Esophagus muscularis mucosa (tissue), 4 donors: ENCODE measurements around the gene EXOC1L. TPM values are rescaled to one million over a fixed set of nuclear protein-coding genes. Genes with fewer than 3 reads are reported as not detected.

Source experiments
- DNase-seq: peaks from one replicate; pipeline ENCODE4 v3.0.0-alpha.2; 2017; ENCODE audit errors: extremely low spot score
- H3K27ac ChIP-seq, 4 donors: fragments of 200-600 bp; sonication (generic); replicated peaks in 1 of 4; 1 replicate in 3 of 4; 2 replicates in 1 of 4; pipeline ENCODE4 v1.5.1; 2016 to 2019; ENCODE audit warnings: mild to moderate bottlenecking in 1 of 4
- H3K27me3 ChIP-seq, 4 donors: fragments of 200-600 bp; sonication (generic); one replicate each; pipeline versions ENCODE4 v1.5.1 to v1.6.0; 2016 to 2019
- H3K36me3 ChIP-seq, 4 donors: fragments of 200-600 bp; sonication (generic); one replicate each; pipeline ENCODE4 v1.5.1; 2016 to 2019
- H3K4me1 ChIP-seq, 4 donors: fragments of 200-600 bp; sonication (generic); one replicate each; pipeline ENCODE4 v1.5.1; 2016 to 2019
- H3K4me3 ChIP-seq, 4 donors: fragments of 200-600 bp; sonication (generic); 1 replicate in 2 of 4; 2 replicates in 2 of 4; pipeline ENCODE4 v1.5.1; 2016 to 2019; ENCODE audit warnings: mild to moderate bottlenecking in 4 of 4, moderate library complexity in 1 of 4
- H3K9me3 ChIP-seq, 4 donors: fragments of 200-600 bp; sonication (generic); 1 replicate in 3 of 4; 2 replicates in 1 of 4; pipeline ENCODE4 v1.5.1; 2016 to 2019
- EP300 ChIP-seq: sonication (generic); formaldehyde crosslinking; IDR thresholded peaks from one replicate; pipeline ENCODE4 v1.6.1; 2017; ENCODE audit warnings: antibody characterized with exemption
- POLR2A ChIP-seq: fragments of 450-650 bp; IDR thresholded peaks from one replicate; pipeline ENCODE4 v1.6.1; 2017; ENCODE audit warnings: antibody characterized with exemption, moderate library complexity, mild to moderate bottlenecking, low read depth
- POLR2AphosphoS5 ChIP-seq, 2 donors: sonication (generic); formaldehyde crosslinking; IDR thresholded peaks; one replicate each; pipeline ENCODE4 v1.6.1; 2017; ENCODE audit warnings: antibody characterized with exemption in 2 of 2
- WGBS: methylation state at CpG from one replicate; pipeline ENCODE4 v1.1.5; 2018; 5-methylcytosine and 5-hydroxymethylcytosine counted together
- intact Hi-C: fragments of 100-400 bp; cut with DNase I; formaldehyde crosslinking; loops from one replicate; pipeline ENCODE4 v1.15.1; 2023
- total RNA-seq, 4 donors: library from RNA; depleted of rRNA; stranded (reverse); fragments of >200 nt; gene quantifications; one replicate each; pipeline versions ENCODE4 v1.1.0 to v1.2.1, GENCODE V29; 2016
- TF ChIP-seq, protein P1 (sequence below), 3 experiments: fragments of 200-600 bp in 2 of 3; fragments of 450-650 bp in 1 of 3; sonication (generic) in 2 of 3; IDR thresholded peaks; one replicate each; pipeline ENCODE4 v1.5.1; 2017 to 2019; ENCODE audit warnings: antibody characterized with exemption in 3 of 3, mild to moderate bottlenecking in 2 of 3, moderate library complexity in 1 of 3

The EXOC1L gene
- total RNA-seq, 4 donors from 2014 or later: not detected

DNA sequence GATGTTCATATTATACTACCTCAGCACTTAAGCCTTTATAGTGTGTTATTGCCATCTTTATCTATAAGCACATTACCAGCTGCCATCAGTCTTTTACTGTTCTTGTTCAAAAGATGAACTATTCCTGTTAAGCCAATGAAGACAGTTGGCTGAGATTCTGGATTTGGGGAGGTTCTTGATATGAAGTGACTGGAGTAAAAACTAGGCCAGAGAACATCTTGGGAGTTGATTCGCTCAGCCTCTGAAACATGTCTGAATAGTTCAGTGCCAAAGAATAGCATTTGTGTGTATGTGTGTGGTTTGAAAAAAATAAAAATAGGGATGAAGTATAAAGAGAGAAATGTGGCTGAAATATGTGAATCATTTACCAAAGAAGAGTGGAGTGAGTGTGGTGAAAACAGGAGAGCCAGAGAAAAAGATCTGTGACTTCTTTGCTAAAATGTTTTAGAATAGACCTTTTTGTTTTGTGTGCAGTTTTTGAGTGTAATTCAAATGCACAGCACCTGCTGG lies 49.0 kb downstream of the EXOC1L start:
- no peak for TF ChIP-seq POLR2AphosphoS5 (IDR thresholded peaks at IDR 0.05)
- no peak for TF ChIP-seq POLR2A
- TF ChIP-seq, protein P1, sequence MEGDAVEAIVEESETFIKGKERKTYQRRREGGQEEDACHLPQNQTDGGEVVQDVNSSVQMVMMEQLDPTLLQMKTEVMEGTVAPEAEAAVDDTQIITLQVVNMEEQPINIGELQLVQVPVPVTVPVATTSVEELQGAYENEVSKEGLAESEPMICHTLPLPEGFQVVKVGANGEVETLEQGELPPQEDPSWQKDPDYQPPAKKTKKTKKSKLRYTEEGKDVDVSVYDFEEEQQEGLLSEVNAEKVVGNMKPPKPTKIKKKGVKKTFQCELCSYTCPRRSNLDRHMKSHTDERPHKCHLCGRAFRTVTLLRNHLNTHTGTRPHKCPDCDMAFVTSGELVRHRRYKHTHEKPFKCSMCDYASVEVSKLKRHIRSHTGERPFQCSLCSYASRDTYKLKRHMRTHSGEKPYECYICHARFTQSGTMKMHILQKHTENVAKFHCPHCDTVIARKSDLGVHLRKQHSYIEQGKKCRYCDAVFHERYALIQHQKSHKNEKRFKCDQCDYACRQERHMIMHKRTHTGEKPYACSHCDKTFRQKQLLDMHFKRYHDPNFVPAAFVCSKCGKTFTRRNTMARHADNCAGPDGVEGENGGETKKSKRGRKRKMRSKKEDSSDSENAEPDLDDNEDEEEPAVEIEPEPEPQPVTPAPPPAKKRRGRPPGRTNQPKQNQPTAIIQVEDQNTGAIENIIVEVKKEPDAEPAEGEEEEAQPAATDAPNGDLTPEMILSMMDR (IDR thresholded peaks at IDR 0.05): no peak
- TF ChIP-seq EP300: no peak
- Histone ChIP-seq H3K27ac (no peak overlapping the region), H3K4me1 (peaks cover 10 to 18% (median 18%) of the 10 kb centered on the region in 4 donors), H3K27me3 (no peaks in the 10 kb centered on the region), H3K36me3 (peaks cover 31 to 70% (median 48%) of the 10 kb centered on the region in 4 donors), H3K9me3 (no peaks in the 10 kb centered on the region), H3K4me3 (no peak overlapping the region)
- 78% methylated on average over 1 of the region's 1 CpG for WGBS
- DNase-seq: no peak
- intact Hi-C loops: loop anchor here (5.0 kb wide), 1 partner anchor 521 kb away; the partner anchor contains the start of gene SRD5A3

DNA sequence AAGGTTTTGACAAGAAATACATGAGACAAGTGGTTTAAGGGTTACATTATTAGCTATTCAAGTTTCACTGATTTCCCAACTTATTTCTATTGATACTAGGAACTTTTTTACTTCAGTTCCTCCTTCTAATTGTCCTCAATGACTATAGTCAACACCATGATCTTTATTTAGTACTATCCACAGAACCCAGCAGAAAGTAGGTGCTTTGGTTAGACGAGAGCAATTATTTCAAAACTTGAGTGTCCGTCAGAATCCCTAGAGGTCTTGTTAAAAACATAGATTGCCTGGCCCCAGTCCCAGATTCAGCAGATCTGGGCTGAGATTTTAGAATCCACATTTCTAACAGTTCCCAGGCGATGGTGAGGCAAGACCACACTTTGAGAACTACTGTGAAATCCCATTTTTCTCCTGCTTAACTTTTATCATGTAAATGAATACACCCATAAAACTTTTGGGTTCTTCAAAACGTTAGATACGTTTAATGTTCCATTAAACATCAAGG lies 51.8 kb downstream of the EXOC1L start:
- no peak overlapping the region for H3K4me3 ChIP-seq
- H3K27me3 ChIP-seq: no peaks in the 10 kb centered on the region
- no peak overlapping the region for H3K27ac ChIP-seq
- no peak for DNase-seq
- intact Hi-C loops: no loop called here
- H3K4me1 ChIP-seq: peaks cover 10 to 18% (median 14%) of the 10 kb centered on the region in 4 donors
- WGBS: 84% methylated on average over 5 of the region's 5 CpGs
- no peaks in the 10 kb centered on the region for H3K9me3 ChIP-seq
- TF ChIP-seq, protein P1 (IDR thresholded peaks at IDR 0.05): no peak
- TF ChIP-seq EP300 (no peak), POLR2AphosphoS5 (IDR thresholded peaks at IDR 0.05) (no peak), POLR2A (no peak)
- peaks cover 31 to 67% (median 44%) of the 10 kb centered on the region in 4 donors for H3K36me3 ChIP-seq

DNA sequence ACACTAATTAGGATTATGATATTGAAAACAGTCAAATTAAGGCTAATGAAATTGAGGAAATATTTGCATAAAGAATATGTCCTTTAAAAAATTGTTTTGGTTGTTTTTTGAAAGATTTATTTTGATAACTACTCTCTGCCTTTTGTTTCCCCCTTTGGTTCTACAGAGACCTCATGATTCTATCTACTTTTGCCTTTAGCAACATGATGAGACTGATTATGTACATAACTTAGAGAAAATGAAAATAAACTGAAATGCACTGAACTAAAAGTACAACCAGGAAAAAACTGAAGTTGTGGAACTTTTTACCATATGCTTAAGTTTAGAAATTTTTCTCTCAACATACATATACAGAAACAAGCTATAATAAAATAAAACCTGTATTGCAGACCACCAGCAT lies 55.2 kb downstream of the EXOC1L start:
- Histone ChIP-seq H3K4me1 (peaks cover 0 to 19% (median 13%) of the 10 kb centered on the region in 4 donors), H3K36me3 (peaks cover 38 to 70% (median 50%) of the 10 kb centered on the region in 4 donors), H3K9me3 (no peaks in the 10 kb centered on the region), H3K27ac (no peak overlapping the region), H3K4me3 (no peak overlapping the region), H3K27me3 (no peaks in the 10 kb centered on the region)
- TF ChIP-seq POLR2A (no peak), POLR2AphosphoS5 (IDR thresholded peaks at IDR 0.05) (no peak), EP300 (no peak)
- TF ChIP-seq, protein P1 (IDR thresholded peaks at IDR 0.05): no peak
- no peak for DNase-seq
- intact Hi-C loops: no loop called here

DNA sequence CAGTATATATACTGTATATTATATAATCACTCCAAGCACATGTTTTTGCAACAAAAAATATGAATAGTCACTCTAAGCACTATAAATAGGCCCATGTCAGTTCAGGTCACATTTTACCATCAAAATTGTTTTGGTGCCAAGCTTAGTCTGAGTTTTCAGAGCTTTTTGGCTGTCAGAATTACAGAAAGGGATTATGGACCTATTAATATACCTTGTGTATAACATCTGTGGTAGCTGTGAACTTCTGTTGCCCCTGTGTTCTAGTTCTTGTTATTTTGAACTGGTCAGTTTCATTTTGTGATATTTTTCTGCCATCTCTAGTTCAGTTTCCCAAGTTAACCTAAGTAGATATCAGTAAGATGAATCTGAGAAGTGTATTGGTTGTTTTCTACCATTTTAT lies 56.8 kb downstream of the EXOC1L start:
- intact Hi-C loops: no loop called here
- Histone ChIP-seq H3K4me1 (peaks cover 0 to 19% (median 13%) of the 10 kb centered on the region in 4 donors), H3K4me3 (no peak overlapping the region), H3K9me3 (no peaks in the 10 kb centered on the region), H3K27ac (peak overlapping the region in 3 of 4 donors; percentile 3 to 39 (median 22)), H3K36me3 (peaks cover 30 to 69% (median 49%) of the 10 kb centered on the region in 4 donors), H3K27me3 (no peaks in the 10 kb centered on the region)
- no peak for DNase-seq
- no peak for TF ChIP-seq EP300
- no peak for TF ChIP-seq POLR2A
- TF ChIP-seq, protein P1 (IDR thresholded peaks at IDR 0.05): no peak
- TF ChIP-seq POLR2AphosphoS5 (IDR thresholded peaks at IDR 0.05): no peak
